ENCODE data around the gene GSTP1. TPM values are rescaled to one million over a fixed set of nuclear protein-coding genes. Genes with fewer than 3 reads are reported as not detected.
A peak's percentile ranks its signal among the peaks of the same experiment; 100 is the strongest.

GSTP1 gene
- total RNA-seq, 1 donor from 2014 or later: 751 TPM

DNA sequence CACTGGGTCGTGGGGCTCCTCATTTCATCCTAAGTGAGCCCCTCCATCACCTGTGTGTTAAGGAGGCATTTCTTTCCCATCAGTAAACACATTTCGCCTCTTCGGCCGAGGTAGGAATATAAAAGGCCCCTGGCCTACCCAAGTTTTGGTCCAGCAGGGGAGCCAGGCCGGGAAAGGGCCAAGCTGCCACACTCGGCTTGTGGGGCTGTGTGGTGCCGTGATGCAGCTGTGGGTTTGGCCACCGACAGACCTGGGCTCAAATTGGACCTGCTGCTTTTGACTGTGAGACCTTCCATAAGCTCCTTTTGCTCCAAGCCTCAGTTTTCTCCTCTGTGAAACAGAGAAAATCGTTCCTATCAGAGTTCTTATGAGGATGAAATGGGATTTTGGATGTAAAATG is 23.9 kb downstream of the GSTP1 start:
- ATAC-seq: no peak
- Histone ChIP-seq H3K36me3 (peaks cover 39% of the 10 kb centered on the region), H3K9me3 (no peaks in the 10 kb centered on the region), H3K27me3 (no peaks in the 10 kb centered on the region), H3K27ac (peak overlapping the region; percentile 91), H3K4me1 (peaks cover 20% of the 10 kb centered on the region), H3K4me3 (peak overlapping the region; percentile 99)
- TF ChIP-seq, protein P1, sequence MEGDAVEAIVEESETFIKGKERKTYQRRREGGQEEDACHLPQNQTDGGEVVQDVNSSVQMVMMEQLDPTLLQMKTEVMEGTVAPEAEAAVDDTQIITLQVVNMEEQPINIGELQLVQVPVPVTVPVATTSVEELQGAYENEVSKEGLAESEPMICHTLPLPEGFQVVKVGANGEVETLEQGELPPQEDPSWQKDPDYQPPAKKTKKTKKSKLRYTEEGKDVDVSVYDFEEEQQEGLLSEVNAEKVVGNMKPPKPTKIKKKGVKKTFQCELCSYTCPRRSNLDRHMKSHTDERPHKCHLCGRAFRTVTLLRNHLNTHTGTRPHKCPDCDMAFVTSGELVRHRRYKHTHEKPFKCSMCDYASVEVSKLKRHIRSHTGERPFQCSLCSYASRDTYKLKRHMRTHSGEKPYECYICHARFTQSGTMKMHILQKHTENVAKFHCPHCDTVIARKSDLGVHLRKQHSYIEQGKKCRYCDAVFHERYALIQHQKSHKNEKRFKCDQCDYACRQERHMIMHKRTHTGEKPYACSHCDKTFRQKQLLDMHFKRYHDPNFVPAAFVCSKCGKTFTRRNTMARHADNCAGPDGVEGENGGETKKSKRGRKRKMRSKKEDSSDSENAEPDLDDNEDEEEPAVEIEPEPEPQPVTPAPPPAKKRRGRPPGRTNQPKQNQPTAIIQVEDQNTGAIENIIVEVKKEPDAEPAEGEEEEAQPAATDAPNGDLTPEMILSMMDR (IDR thresholded peaks at IDR 0.05): no peak
- no peak for DNase-seq
- intact Hi-C loops (cut with DNase I): no loop called here

DNA sequence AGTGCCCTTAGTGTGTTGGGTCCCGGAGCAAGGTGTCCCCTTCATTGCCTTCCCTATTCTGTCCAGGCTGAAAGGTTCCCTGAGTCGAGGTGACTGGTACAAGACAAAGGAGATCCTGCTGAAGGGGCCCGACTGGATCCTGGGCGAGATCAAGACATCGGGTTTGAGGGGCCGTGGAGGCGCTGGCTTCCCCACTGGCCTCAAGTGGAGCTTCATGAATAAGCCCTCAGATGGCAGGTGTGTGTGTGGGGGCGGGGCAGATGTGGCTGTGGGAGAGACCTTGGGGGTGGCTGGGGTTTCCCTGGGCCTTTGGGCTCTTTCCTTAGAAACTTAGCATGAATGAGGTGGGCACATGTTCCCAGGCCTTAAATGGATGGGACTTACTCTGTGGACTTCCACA is 24.9 kb downstream of the GSTP1 start:
- H3K27ac ChIP-seq: no peak overlapping the region
- H3K4me1 ChIP-seq: peaks cover 23% of the 10 kb centered on the region
- peaks cover 43% of the 10 kb centered on the region for H3K36me3 ChIP-seq
- DNase-seq (no peak), ATAC-seq (no peak)
- H3K27me3 ChIP-seq: no peaks in the 10 kb centered on the region
- intact Hi-C loops (cut with DNase I): no loop called here
- H3K4me3 ChIP-seq: no peak overlapping the region
- TF ChIP-seq, protein P1 (IDR thresholded peaks at IDR 0.05): no peak
- H3K9me3 ChIP-seq: no peaks in the 10 kb centered on the region

DNA sequence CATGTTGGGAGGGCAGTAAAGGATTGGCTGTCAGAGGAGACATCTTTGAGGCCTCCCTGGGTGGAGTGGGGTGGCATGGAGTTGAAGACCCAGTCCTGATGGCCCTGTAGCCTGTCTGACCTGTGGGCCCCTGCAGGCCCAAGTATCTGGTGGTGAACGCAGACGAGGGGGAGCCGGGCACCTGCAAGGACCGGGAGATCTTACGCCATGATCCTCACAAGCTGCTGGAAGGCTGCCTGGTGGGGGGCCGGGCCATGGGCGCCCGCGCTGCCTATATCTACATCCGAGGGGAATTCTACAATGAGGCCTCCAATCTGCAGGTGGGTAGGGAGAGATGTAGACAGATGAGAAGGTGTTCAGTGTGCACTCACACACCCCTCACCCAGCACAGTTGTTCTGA is 25.7 kb downstream of the GSTP1 start:
- H3K27me3 ChIP-seq: no peaks in the 10 kb centered on the region
- H3K4me1 ChIP-seq: peaks cover 29% of the 10 kb centered on the region
- TF ChIP-seq, protein P1 (IDR thresholded peaks at IDR 0.05): no peak
- H3K36me3 ChIP-seq: peaks cover 43% of the 10 kb centered on the region
- no peak overlapping the region for H3K4me3 ChIP-seq
- no peak overlapping the region for H3K27ac ChIP-seq
- H3K9me3 ChIP-seq: no peaks in the 10 kb centered on the region
- intact Hi-C loops (cut with DNase I): no loop called here
- DNase-seq (no peak), ATAC-seq (no peak)

DNA sequence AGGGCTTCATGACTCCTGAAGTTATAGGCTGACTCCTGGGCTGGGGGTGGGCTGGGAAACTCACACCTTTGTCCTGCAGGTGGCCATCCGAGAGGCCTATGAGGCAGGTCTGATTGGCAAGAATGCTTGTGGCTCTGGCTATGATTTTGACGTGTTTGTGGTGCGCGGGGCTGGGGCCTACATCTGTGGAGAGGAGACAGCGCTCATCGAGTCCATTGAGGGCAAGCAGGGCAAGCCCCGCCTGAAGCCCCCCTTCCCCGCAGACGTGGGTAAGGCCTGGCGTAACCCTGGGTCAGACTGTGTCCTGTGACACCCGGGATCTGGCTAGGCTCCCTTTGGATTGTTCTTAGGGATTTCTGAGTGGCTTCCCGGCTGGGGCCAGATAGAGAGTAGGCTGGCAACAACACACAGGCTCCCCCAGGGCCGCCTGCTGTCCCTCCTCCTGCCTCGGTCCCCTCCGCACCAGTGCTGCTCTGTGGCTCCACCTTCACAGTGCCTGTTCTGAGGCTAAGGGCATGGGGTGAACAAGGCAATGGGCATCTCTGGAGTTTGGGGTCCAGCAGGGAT is 26.8 kb downstream of the GSTP1 start:
- TF ChIP-seq, protein P1 (IDR thresholded peaks at IDR 0.05): no peak
- intact Hi-C loops (cut with DNase I): no loop called here
- Histone ChIP-seq H3K27me3 (no peaks in the 10 kb centered on the region), H3K9me3 (no peaks in the 10 kb centered on the region), H3K36me3 (peaks cover 43% of the 10 kb centered on the region), H3K4me3 (no peak overlapping the region), H3K27ac (no peak overlapping the region), H3K4me1 (peaks cover 33% of the 10 kb centered on the region)
- ATAC-seq: no peak
- DNase-seq: no peak

DNA sequence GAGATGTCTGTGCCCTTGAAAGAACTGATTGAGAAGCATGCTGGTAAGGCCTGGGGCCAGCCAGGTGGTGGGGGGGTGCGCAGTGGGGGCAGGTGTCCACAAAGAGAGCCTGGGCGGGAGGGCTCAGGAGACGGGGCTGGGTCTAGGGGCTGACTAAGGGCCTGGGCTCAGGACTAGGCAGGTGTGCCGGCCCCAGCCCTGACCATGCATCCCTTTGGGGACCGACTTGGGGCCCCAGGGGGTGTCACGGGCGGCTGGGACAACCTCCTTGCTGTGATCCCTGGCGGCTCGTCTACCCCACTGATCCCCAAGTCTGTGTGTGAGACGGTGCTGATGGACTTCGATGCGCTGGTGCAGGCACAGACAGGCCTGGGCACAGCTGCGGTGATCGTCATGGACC is 27.6 kb downstream of the GSTP1 start:
- TF ChIP-seq, protein P1 (IDR thresholded peaks at IDR 0.05): no peak
- Histone ChIP-seq H3K27ac (no peak overlapping the region), H3K4me3 (no peak overlapping the region), H3K4me1 (peaks cover 27% of the 10 kb centered on the region), H3K27me3 (no peaks in the 10 kb centered on the region), H3K9me3 (no peaks in the 10 kb centered on the region), H3K36me3 (peaks cover 43% of the 10 kb centered on the region)
- intact Hi-C loops (cut with DNase I): no loop called here
- no peak for ATAC-seq
- DNase-seq: no peak
